HS-27A (cell line): ENCODE results near the gene NBR1.
"Not testable (repeated sequence)": the region's sequence is repeated elsewhere in the genome, so short reads cannot be mapped to it uniquely, and the experiment has no call there.

Source experiments
- DNase-seq: peaks from one replicate; pipeline ENCODE4 v3.0.0-alpha.2; 2012; ENCODE audit warnings: low read depth, missing footprints

Gene NBR1

DNA sequence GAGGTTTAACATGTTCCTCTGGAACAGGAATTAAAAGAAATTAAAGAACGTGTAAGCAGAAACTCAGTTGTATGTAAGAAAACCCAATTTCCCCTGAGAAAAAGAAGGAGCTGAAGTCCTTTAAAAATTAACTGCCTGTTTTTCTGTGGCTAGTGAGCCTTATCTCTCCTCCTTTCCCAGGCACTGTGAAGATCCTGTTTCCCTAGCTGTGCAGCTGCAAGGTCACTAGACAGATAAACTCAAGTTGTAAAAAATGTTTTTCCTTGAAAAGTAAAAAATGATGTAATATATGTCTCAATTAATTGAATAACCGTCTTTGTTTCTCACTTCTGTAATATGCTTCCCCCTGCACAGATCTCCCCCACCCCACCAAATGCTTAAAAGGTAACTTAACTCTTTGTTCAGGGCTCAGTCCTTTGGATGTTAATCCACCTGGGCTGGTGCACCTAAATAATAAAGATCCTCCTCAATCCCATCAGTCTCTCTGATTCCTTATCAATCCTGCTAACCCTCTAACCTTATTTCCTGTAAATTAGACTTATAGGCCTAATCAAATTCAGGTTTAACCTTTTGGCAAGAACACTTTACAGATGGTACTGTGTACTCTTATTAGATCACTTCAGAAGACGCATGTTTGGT is 17.7 kb upstream of the NBR1 start:
- not testable (repeated sequence) for DNase-seq

DNA sequence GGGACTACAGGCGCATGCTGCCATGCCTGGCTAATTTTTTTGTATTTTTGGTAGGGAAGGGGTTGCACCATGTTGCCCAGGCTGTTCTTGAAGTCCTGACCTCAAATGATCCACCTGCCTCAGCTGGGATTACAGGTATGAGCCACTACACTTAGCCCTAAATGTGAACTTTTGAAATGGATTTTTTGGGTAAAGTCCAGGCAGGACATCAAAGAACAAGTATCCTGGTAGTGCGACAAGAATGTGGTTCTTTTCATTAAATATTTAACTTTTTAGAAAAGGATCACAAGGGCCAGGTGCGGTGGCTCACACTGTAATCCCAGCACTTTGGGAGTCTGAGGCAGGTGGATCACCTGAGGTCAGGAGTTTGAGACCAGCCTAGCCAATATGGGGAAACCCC is 15.3 kb upstream of the NBR1 start:
- DNase-seq, result no peak

DNA sequence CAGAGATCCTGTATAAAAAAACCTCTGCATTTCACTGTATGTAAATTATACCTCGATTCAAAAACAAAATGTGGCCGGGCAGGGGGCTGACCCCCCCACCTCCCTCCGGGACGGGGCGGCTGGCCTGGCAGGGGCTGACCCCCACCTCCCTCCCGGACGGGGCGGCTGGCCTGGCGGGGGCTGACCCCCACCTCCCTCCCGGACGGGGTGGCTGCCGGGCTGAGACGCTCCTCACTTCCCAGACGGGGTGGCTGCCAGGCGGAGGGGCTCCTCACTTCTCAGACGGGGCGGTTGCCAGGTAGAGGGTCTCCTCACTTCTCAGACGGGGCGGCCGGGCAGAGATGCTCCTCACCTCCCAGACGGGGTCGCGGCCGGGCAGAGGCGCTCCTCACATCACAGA is 11.8 kb upstream of the NBR1 start:
- DNase-seq, result not testable (repeated sequence)

- DNase-seq, result not testable (repeated sequence)
These were observed 11.1 kb upstream of the NBR1 start for GRCh38 chr17:43159957-43160356.

GRCh38 chr17:43165971-43166370 is 5.0 kb upstream of the NBR1 start:
- not testable (repeated sequence) for DNase-seq

DNA sequence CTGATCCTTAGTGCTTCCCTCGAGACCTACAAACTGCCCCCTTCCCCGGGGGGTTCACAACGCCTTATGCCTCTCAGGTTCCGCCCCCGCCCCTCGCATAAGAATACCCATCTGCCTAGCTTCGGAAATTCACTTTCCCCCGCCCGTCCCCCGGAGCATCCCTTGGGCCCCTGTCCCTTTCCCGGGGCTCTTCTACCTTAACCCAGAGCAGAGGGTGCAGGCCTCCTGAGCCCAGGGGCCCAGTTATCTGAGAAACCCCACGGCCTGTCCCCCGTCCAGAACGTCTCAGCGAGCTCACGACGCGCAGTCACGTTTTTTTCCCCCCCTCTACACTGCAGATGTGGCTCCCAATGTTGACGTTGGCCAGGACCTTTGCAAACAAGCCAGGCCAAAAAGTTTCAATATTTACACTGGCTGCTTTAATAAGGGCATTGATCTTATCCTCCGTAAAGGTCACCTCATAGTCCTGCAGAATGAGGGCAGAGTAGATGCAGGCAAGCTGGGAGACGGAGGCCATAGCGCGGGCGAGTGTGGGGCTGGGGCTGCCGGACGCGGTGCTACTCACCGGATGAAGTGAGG is 1.4 kb upstream of the NBR1 start:
- no peak for DNase-seq

DNA sequence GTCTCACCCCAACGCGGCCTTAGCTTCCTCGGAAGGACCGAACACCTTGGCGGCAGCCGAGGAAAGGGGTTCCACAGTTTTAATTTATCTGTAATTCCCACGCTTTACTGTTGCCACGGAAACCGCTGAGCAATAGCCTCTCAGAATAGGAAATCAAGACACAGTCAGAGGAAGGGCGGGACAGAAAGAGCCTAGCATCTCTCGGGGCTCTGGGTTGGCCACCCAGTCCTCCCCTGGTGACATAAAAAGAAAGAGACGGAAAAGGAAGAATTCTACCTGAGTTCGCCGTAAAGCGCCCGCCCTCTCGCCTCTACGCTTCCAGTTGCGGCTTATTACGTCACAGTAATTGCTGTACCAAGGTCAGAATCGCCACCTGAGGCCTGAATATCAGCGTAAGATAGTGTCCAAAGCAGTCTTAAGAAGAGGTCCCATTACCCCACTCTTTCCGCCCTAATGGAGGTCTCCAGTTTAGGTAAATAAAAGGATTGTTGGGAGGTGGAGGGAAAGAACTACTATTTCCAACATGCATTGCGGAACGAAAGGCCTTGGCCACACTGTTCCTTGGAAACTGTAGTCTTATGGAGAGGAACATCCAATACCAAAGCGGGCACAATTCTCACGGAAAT is 761 bp upstream of the NBR1 start:
- DNase-seq, result peak; percentile 55

DNA sequence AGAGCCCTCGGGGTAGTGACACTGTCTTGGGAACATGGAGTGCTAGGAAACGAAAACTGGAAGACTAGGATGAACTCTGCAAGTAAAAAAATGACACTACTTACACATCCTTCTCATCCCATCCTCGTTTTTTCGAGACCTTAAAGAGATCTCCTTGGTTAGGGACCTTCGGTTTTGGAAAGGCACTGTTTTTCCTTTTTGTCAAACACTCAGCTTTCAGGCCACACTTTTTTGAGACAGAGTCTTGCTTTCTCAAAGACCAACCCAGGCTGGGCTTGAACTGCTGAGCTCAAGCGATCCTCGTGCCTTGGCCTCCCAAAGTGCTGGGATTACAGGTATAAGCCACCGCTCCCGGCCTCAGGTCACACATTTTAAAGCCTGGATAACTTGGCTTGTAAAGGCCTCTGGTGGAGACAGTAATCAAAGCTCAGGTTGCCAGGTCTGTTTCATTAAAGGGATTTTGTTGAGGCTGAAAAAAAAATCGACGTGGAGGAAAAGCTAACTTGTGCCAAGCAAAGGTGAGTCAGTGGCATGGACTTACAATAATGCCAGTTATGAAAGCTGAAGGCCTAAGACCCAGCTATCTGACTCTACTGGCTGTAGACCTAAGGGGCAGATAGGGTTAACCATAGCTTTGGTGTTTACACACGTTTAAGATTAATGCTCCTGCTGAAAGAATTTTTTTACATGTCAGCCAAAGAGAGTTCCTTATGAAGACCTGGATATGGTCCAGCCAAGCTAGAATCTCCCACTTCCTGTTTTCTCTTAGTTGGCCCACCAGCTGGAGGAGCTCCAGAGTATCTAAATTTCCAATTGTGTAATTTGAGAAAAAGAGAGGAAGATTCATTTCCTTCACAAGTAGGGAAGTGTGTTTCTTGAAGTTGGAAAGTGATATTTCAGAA is 823 bp downstream of the NBR1 start:
- peak; percentile 82 for DNase-seq

GRCh38 chr17:43175213-43176118 is 4.5 kb downstream of the NBR1 start:
- no peak for DNase-seq

GRCh38 chr17:43176119-43176570 is 5.1 kb downstream of the NBR1 start:
- no peak for DNase-seq

GRCh38 chr17:43183921-43184320 is 12.9 kb downstream of the NBR1 start:
- DNase-seq, result no peak

DNA sequence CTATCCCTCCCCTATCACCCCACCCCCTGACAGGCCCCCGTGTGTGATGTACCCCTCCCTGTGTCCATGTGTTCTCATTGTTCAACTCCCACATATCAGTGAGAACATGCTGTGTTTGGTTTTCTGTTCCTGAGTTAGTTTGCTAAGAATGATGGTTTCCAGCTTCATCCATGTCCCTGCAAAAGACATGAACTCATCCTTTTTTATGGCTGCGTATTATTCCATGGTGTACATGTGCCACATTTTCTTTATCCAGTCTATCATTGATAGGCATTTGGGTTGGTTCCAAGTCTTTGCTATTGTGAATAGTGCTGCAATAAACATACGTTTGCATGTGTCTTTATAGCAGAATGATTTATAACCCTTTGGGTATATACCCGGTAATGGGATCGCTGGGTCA is 15.6 kb downstream of the NBR1 start:
- not testable (repeated sequence) for DNase-seq

DNA sequence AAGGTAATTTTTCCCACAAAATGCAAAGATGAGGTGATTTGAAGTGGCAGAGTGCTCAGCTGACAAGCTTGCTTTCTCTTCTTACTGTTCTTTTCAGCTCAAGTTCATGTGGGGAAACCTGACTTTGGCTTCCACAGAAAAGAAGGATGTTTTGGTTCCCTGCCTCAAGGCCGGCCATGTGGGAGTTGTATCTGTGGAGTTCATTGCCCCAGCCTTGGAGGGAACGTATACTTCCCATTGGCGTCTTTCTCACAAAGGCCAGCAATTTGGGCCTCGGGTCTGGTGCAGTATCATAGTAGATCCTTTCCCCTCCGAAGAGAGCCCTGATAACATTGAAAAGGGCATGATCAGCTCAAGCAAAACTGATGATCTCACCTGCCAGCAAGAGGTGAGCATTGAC is 22.2 kb downstream of the NBR1 start:
- no peak for DNase-seq

- no peak for DNase-seq
These were observed 28.6 kb downstream of the NBR1 start for GRCh38 chr17:43199633-43200032.

- no peak for DNase-seq
These were observed 29.1 kb downstream of the NBR1 start for GRCh38 chr17:43200127-43200526.

GRCh38 chr17:43203013-43203412 is 32.0 kb downstream of the NBR1 start:
- not testable (repeated sequence) for DNase-seq

GRCh38 chr17:43210576-43210975 is 39.6 kb downstream of the NBR1 start:
- no peak for DNase-seq

DNA sequence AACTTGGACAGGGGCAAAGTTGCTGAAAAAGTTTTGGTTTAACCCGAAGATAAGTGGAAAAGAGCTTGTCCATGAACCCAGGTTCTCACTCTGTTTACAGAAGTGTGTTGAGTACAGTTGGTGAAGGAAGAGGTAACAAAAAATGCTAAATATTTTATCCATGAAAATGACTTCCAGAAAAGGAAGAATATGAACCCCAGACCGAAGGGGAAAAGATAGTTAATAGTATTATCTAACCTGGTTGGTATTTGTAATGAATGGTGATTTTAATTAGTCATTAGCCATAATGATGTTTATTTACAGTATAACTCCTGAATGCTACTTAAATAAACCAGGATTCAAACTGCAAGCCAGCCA is 40.1 kb downstream of the NBR1 start:
- DNase-seq, result no peak

DNA sequence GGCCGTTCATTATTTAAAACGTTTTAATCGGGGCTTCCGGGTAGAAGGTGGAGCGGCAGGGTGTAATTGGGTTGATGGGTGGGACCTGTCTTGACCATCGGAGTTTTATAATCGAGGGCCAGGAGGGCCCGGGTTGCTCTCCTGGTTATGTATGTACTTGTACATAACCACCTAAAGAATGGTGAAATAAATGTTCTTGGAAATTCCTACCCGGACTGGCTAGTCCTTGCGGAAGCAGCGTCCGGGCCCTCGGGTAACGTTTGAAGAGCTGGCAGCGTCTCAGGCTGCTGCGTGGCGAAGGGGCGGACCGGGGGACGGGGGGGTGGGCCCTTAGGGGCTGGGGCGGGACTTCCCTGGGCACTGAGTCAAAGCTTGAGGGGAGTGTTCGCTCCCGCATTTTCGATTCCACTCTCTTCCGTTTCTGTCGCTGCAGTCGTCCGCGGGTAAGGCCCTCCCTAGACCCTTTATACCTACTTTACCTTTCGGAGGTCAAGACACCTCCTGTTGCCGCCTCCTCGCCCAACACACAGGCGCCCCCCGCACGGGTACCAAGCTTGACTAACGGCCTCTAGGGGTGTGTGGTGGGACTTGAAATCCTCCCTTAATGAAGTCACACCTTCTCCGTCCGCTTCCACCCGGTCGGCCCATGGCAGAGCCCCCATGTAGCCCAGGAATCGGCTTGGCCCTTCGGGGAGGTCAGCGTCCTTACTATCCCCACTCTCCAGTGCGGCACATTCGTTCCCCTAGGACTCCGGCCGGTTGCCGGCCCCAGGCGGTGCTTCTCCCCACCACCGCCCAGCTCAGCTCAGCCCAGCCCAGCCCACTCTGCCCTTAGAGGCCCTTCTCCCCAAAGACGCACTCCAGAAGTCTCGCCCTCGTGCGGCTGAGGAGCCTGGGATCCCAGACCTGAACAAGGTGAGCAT is 40.7 kb downstream of the NBR1 start, which contains the start of gene TMEM106A:
Gene TMEM106A, plus strand, starts transcription at position 396 of the 923 bp plus-strand sequence. CDS start 1,167 bp downstream, outside the sequence.
- peak; percentile 42 for DNase-seq
